ENCODE measurements around the gene CHST3. TPM values are rescaled to one million over a fixed set of nuclear protein-coding genes. Genes with fewer than 3 reads are reported as not detected.

Gene CHST3
- total RNA-seq, 1 donor from 2014 or later = 41.4 TPM

DNA sequence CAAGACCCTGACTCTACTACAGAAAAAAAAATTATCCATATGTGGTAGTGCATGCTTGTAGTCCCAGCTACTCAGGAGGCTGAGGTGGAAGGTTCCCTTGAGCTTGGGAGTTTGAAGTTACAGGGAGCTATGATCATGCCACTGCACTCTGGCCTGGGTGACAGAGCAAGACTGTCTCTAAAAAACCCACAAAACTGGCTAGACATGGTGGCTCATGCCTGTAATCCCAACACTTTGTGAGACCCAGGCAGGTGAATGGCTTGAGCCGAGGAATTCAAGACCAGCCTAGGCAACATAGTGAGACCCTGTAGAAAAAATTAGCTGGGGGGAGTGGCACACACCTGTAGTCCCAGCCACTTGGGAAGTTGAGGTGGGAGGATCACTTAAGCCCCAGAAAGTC is 32.9 kb upstream of the CHST3 start:
- intact Hi-C loops (cut with DNase I) = no loop called here
- no peak overlapping the region for H3K4me3 ChIP-seq
- H3K27ac ChIP-seq = no peak overlapping the region
- TF ChIP-seq, protein P1, sequence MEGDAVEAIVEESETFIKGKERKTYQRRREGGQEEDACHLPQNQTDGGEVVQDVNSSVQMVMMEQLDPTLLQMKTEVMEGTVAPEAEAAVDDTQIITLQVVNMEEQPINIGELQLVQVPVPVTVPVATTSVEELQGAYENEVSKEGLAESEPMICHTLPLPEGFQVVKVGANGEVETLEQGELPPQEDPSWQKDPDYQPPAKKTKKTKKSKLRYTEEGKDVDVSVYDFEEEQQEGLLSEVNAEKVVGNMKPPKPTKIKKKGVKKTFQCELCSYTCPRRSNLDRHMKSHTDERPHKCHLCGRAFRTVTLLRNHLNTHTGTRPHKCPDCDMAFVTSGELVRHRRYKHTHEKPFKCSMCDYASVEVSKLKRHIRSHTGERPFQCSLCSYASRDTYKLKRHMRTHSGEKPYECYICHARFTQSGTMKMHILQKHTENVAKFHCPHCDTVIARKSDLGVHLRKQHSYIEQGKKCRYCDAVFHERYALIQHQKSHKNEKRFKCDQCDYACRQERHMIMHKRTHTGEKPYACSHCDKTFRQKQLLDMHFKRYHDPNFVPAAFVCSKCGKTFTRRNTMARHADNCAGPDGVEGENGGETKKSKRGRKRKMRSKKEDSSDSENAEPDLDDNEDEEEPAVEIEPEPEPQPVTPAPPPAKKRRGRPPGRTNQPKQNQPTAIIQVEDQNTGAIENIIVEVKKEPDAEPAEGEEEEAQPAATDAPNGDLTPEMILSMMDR (IDR thresholded peaks at IDR 0.05) = no peak
- DNase-seq (ENCODE audit: low spot score in 2 of 2) = no peak
- peaks cover 0 to 6% of the 10 kb centered on the region in 2 donors for H3K9me3 ChIP-seq
- H3K4me1 ChIP-seq = no peaks in the 10 kb centered on the region
- no peaks in the 10 kb centered on the region for H3K36me3 ChIP-seq
- no peaks in the 10 kb centered on the region for H3K27me3 ChIP-seq

DNA sequence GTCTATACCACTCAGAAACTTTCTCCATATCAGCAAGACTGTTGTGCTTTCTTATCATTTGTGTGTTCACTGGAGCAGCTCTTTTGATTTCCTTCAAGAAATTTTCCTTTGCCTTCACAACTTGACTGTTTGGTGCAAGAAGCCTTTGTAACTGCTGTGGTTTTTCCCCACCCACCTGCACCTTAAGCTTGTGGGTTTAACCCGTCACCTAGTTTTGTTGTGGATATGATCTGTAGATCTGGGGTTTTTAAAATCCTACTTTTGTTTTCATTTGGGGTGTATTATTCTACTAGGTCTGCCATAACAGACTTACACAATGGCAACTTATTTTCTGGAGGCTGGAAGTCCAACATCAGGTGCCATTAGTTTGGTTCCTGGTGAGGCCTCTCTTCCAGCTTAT is 30.5 kb upstream of the CHST3 start:
- intact Hi-C loops (cut with DNase I) = no loop called here

DNA sequence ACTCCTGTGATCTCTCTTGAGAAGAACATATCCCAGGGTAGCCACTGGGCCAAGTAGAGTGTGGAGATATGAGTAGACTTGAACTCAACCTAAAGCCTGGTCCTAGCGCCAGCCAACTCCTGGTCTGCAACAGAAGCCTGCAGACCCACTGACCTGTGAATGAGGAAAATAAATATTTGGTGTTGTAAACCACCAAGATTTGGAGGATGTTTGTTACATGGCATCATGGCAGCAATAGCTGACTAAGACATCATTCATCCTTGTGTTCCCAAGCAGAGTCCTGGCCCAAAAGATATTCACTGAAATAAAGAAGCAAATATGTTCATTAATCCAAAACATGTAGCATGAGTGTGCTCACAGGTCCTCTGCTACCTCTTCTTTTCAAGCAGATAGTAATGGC is 26.0 kb upstream of the CHST3 start:
- TF ChIP-seq, protein P1 (IDR thresholded peaks at IDR 0.05) = no peak
- Histone ChIP-seq H3K4me3 (no peak overlapping the region), H3K27ac (no peak overlapping the region), H3K27me3 (no peaks in the 10 kb centered on the region), H3K36me3 (no peaks in the 10 kb centered on the region), H3K9me3 (peaks cover 0 to under 1% of the 10 kb centered on the region in 2 donors), H3K4me1 (no peaks in the 10 kb centered on the region)
- intact Hi-C loops (cut with DNase I) = no loop called here
- DNase-seq (ENCODE audit: low spot score in 2 of 2) = no peak

More for the DNA sequence above, 30.5 kb upstream of the CHST3 start:
- no peak for DNase-seq (ENCODE audit: low spot score in 2 of 2)
- no peak overlapping the region for H3K27ac ChIP-seq
- H3K4me1 ChIP-seq = no peaks in the 10 kb centered on the region
- TF ChIP-seq, protein P1 (IDR thresholded peaks at IDR 0.05) = no peak
- no peak overlapping the region for H3K4me3 ChIP-seq
- peaks cover 0 to 6% of the 10 kb centered on the region in 2 donors for H3K9me3 ChIP-seq
- no peaks in the 10 kb centered on the region for H3K27me3 ChIP-seq
- no peaks in the 10 kb centered on the region for H3K36me3 ChIP-seq

DNA sequence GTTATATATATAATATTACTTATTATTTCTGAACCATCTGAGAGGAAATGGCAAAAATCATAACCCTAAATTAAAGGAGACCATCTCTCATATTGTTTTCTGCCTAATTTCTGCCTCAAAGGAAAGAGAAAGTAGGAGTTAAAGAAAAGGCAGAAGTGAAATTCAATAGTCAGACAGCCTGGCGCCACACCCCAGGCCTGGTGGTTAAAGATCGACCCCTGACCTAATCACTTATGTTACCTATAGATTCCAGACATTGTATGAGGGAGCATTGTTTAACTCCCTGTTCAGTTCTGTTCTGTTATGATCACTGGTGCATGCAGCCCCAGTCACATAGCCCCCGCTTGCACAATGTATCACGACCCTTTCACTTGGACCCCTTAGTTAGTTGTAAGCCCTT is 24.9 kb upstream of the CHST3 start:
- Histone ChIP-seq H3K4me1 (no peaks in the 10 kb centered on the region), H3K9me3 (peaks cover 4 to 11% of the 10 kb centered on the region in 2 donors), H3K4me3 (no peak overlapping the region), H3K27ac (no peak overlapping the region), H3K27me3 (no peaks in the 10 kb centered on the region), H3K36me3 (no peaks in the 10 kb centered on the region)
- DNase-seq (ENCODE audit: low spot score in 2 of 2) = no peak
- TF ChIP-seq, protein P1 (IDR thresholded peaks at IDR 0.05) = no peak
- intact Hi-C loops (cut with DNase I) = no loop called here

DNA sequence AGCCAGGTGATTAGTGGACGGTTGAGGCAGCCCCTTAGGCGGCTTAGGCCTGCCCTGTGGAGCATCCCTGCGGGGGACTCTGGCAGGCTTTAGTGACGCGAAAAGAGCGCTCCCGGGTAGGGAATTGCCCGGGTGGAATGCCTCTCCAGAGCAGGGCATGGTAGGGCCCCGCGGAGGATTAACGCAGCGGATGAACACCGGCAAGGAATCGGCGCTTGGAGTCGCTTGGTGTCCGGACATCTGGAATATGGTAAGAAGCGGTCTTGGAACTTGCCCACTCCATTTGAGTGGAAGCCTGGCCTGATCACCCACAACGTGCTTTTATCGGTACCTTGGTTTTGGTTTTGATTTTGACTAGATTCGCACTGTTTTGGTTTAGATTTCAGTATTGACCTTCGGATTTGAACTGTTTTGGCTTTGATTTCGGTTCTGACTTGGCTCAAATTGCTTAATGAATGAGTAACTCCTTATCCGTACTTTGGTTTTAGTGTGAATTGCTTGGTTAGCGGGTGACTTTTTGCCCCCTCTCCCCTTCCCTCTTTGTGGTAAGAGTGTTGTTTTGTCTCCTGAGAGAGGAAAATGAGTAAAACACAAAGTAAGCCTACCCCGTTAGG is 24.2 kb upstream of the CHST3 start:
- Histone ChIP-seq H3K27ac (no peak overlapping the region), H3K27me3 (no peaks in the 10 kb centered on the region), H3K36me3 (no peaks in the 10 kb centered on the region), H3K4me1 (no peaks in the 10 kb centered on the region), H3K4me3 (no peak overlapping the region), H3K9me3 (peaks cover 6 to 17% of the 10 kb centered on the region in 2 donors)
- DNase-seq (ENCODE audit: low spot score in 2 of 2) = no peak
- intact Hi-C loops (cut with DNase I) = no loop called here
- TF ChIP-seq, protein P1 (IDR thresholded peaks at IDR 0.05) = no peak

DNA sequence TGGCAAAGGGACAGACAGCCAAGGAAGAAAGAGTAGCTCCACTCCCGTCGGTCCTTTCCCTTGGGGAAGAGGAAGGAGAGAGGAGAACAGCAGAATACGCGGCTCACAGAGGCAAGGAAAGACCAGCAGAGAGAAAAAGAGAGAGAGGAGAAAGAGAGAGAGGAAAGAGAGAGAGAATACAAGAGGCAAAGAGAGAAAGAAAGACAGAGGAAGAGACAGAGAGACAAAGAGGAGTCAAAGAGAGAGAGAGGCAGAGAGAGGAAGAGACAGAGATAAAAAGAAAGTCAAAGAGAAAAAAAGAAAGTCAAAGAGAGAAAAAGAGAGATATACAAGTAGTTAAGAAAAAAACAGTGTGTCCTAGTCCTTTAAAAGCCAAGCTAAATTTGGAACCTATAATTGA is 23.4 kb upstream of the CHST3 start:
- Histone ChIP-seq H3K4me3 (no peak overlapping the region), H3K9me3 (peaks cover 14 to 23% of the 10 kb centered on the region in 2 donors), H3K27me3 (no peaks in the 10 kb centered on the region), H3K36me3 (no peaks in the 10 kb centered on the region), H3K4me1 (no peaks in the 10 kb centered on the region), H3K27ac (no peak overlapping the region)
- DNase-seq (ENCODE audit: low spot score in 2 of 2) = no peak
- intact Hi-C loops (cut with DNase I) = no loop called here
- TF ChIP-seq, protein P1 (IDR thresholded peaks at IDR 0.05) = no peak

All from ascending aorta (tissue), 2 donors.